ENCODE measurements around the gene TMEM243.

Gene TMEM243

DNA sequence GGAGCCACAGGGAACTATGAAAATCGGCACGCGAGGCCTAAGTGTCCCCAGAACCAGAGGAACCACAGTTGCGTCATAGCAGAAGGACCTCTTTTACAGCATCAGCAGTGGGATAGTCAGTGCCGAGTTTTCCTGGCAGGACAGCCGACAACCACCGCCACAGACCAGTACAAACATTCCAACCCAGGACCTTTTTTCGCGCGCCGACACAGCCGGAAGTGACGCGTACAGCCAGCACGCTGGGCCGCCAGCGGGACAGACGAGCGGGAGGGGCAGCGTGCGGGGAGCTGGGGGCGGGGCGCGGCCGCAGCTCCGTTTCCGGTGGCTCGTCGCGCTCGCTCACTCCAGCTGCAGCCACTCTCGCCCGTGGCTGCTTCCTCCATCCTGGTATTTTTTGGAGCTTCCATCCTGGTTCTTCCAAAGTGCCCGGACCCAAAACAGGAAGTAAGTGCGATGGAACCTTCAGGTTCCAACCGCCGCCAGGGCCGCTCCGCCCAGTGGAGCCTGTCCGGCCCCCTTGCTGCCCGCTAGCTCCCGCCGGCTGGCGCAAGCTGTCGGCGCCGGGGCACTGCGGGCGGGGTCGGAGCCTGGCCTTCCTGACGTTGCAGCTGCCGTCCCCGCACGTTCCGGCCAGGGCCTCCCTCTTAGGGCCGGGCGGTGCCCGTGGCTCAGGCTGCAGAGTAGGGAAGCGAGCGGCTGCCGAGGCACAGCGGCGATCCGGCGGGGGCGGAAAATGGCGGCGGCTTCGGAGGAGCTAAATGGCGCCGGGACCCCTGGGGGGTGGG, 67.2 kb downstream of the TMEM243 start, which contains the start of gene DMTF1:
Gene DMTF1, plus strand, starts transcription at position 342 of the 785 bp plus-strand sequence. CDS start 12,489 bp downstream, outside the sequence.
- peak; percentile 68 for DNase-seq (ENCODE audit: low read depth)
- H3K4me3 ChIP-seq (ENCODE audit: low read length), result peak within 1 kb of the TSS; percentile 88
- TF ChIP-seq, protein P1, sequence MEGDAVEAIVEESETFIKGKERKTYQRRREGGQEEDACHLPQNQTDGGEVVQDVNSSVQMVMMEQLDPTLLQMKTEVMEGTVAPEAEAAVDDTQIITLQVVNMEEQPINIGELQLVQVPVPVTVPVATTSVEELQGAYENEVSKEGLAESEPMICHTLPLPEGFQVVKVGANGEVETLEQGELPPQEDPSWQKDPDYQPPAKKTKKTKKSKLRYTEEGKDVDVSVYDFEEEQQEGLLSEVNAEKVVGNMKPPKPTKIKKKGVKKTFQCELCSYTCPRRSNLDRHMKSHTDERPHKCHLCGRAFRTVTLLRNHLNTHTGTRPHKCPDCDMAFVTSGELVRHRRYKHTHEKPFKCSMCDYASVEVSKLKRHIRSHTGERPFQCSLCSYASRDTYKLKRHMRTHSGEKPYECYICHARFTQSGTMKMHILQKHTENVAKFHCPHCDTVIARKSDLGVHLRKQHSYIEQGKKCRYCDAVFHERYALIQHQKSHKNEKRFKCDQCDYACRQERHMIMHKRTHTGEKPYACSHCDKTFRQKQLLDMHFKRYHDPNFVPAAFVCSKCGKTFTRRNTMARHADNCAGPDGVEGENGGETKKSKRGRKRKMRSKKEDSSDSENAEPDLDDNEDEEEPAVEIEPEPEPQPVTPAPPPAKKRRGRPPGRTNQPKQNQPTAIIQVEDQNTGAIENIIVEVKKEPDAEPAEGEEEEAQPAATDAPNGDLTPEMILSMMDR (conservative IDR thresholded peaks at IDR 0.05; ENCODE audit: low read depth, low read length), result no peak

GRCh38 chr7:87151729-87152111, 67.8 kb downstream of the TMEM243 start:
- TF ChIP-seq, protein P1 (conservative IDR thresholded peaks at IDR 0.05; ENCODE audit: low read depth, low read length), result no peak
- DNase-seq (ENCODE audit: low read depth), result no peak
- H3K4me3 ChIP-seq (ENCODE audit: low read length), result peak overlapping the region; percentile 88

DNA sequence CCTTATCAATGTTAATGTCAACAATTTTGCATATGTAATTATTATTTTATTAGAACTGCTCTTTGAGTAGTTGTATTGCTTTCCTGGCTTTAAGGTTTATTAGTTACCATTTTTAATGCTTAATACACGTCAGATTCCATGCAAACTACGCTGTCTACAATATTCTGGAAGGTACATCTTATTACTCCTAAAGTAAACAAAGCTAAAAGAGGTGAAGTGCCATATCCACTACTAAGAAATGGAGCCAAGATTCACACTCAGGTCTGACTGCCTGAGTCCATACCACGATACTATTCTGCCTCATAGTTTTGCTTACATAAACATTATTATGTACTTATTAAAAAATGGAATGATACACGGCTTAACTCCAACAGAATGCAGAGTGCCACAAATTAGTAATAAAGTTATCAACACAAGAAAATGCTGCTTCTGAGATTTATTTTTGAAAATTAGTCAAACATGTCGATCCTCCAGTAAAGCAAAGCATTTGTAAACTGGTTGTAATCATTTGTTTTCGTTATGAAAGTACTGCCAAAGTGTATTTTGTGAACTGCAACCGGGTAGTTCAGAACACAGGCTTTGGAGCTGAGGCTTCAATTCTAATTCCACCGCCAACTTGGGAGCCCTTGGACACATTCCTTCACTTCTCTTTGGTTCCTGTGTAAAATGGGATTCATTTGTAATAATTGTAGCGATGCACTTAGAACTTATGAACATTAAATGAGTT, 68.4 kb downstream of the TMEM243 start:
- H3K4me3 ChIP-seq (ENCODE audit: low read length), result peak overlapping the region; percentile 88
- DNase-seq (ENCODE audit: low read depth), result no peak
- TF ChIP-seq, protein P1 (conservative IDR thresholded peaks at IDR 0.05; ENCODE audit: low read depth, low read length), result no peak

- H3K4me3 ChIP-seq (ENCODE audit: low read length), result no peak overlapping the region
- TF ChIP-seq, protein P1 (conservative IDR thresholded peaks at IDR 0.05; ENCODE audit: low read depth, low read length), result peak; percentile 57
- DNase-seq (ENCODE audit: low read depth), result no peak
Measured at GRCh38 chr7:87148332-87148955, 71.1 kb downstream of the TMEM243 start.

DNA sequence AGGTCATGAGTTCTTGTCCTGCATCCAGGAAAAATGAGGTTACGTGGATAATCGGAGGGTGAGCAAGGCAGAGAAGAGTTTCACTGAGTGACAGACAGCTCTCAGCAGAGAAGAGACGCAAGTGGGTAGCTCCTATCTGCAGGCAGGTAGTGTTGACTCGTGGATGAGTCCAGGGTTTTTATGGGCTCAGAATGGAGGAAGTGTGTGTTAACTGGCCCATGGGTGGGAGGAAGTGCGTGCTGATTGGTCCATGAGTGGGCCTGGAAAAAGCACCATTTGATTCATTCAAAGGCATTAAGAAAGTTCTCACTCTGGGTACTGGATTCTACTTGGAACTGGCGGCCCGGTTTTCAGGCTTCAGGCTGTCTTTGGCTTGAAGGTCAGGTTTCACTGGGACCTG, 72.0 kb downstream of the TMEM243 start:
- TF ChIP-seq, protein P1 (conservative IDR thresholded peaks at IDR 0.05; ENCODE audit: low read depth, low read length), result no peak
- no peak overlapping the region for H3K4me3 ChIP-seq (ENCODE audit: low read length)
- DNase-seq (ENCODE audit: low read depth), result no peak

GRCh38 chr7:87146740-87147386, 72.7 kb downstream of the TMEM243 start:
- no peak for DNase-seq (ENCODE audit: low read depth)
- TF ChIP-seq, protein P1 (conservative IDR thresholded peaks at IDR 0.05; ENCODE audit: low read depth, low read length), result no peak
- H3K4me3 ChIP-seq (ENCODE audit: low read length), result no peak overlapping the region

Measured in retinal pigment epithelial cell (primary cell).